ENCODE measurements around the gene MAP4K2. TPM values are rescaled to one million over a fixed set of nuclear protein-coding genes. Genes with fewer than 3 reads are reported as not detected.

The MAP4K2 gene
- total RNA-seq, 1 experiment from 2014 or later, result 24.5 TPM

- no peak for TF ChIP-seq STAT6 (CRISPR knock-in tag; conservative IDR thresholded peaks at IDR 0.05; ENCODE audit: low read depth)
- no peak for TF ChIP-seq GRHL2 (CRISPR knock-in tag; IDR thresholded peaks at IDR 0.05; ENCODE audit: insufficient replicate concordance, severe bottlenecking)
- no peak for TF ChIP-seq NR1H2 (CRISPR knock-in tag; IDR thresholded peaks at IDR 0.05)
- no peak for TF ChIP-seq E2F1 (CRISPR knock-in tag; IDR thresholded peaks at IDR 0.05)
- no peak for TF ChIP-seq ZNF532 (CRISPR knock-in tag; IDR thresholded peaks at IDR 0.05; ENCODE audit: borderline replicate concordance)
- TF ChIP-seq AR (CRISPR knock-in tag; IDR thresholded peaks at IDR 0.05), result no peak
- TF ChIP-seq JAZF1 (CRISPR knock-in tag; IDR thresholded peaks at IDR 0.05), result no peak
- no peak for TF ChIP-seq ZNF423 (CRISPR knock-in tag; IDR thresholded peaks at IDR 0.05)
- no peak for TF ChIP-seq ATF6 (CRISPR knock-in tag; IDR thresholded peaks at IDR 0.05)
- no peak for TF ChIP-seq ZNF232 (CRISPR knock-in tag; IDR thresholded peaks at IDR 0.05)
- TF ChIP-seq ESRRA (CRISPR knock-in tag; IDR thresholded peaks at IDR 0.05; ENCODE audit: borderline replicate concordance), result no peak
- no peak for TF ChIP-seq PRDM15 (CRISPR knock-in tag; IDR thresholded peaks at IDR 0.05)
- TF ChIP-seq ZMAT4 (CRISPR knock-in tag; IDR thresholded peaks at IDR 0.05), result no peak
- TF ChIP-seq ATF2 (CRISPR knock-in tag; IDR thresholded peaks at IDR 0.05; ENCODE audit: borderline replicate concordance, low read depth), result no peak
- no peak for TF ChIP-seq ELF4 (CRISPR knock-in tag; IDR thresholded peaks at IDR 0.05; ENCODE audit: low read depth)
- no peak for TF ChIP-seq ATF1 (CRISPR knock-in tag; IDR thresholded peaks at IDR 0.05)
These were observed 1.2 kb downstream of the MAP4K2 start (continued) for GRCh38 chr11:64801561-64802369.
